OCI-LY7 (cell line): Measurements from ENCODE around the gene CYB561. TPM values are rescaled to one million over a fixed set of nuclear protein-coding genes. Genes with fewer than 3 reads are reported as not detected.

Experiments used
- BruUV-seq: library from RNA; stranded (reverse); fragments of 400-500 nt; replicated peaks from 2 replicates; lab custom pipeline; 2021; lab: Mats Ljungman, UMichigan
- CTCF ChIA-PET: fragments of 300-600 bp; sonication (Branson Sonifier 250); formaldehyde crosslinking; loops from one replicate; lab custom pipeline; 2022; ENCODE audit warnings: antibody characterized with exemption; ENCODE audit not compliant: unreplicated experiment; lab: Charles Lee
- POLR2A ChIA-PET: fragments of 300-600 bp; sonication (Branson Sonifier 250); formaldehyde crosslinking; loops from one replicate; lab custom pipeline; 2022; ENCODE audit warnings: antibody characterized with exemption; lab: Charles Lee
- DNase-seq: peaks from one replicate; pipeline ENCODE4 v3.0.0-alpha.2; 2015; ENCODE audit warnings: low spot score
- H2AFZ ChIP-seq: fragments of 200-600 bp; sonication (generic), shearing (Covaris generic); 2 replicates; pipeline ENCODE4 v1.6.1; 2014; ENCODE audit warnings: mild to moderate bottlenecking, antibody characterized with exemption, low read length, moderate library complexity
- H3K27ac ChIP-seq: fragments of 200-600 bp; sonication (generic); 2 replicates; pipeline ENCODE4 v1.5.1; 2014; ENCODE audit warnings: mixed run types, low read depth, mild to moderate bottlenecking, moderate library complexity, low read length, inconsistent platforms; ENCODE audit not compliant: poor library complexity, severe bottlenecking
- H3K36me3 ChIP-seq: fragments of 200-600 bp; sonication (generic); 2 replicates; pipeline ENCODE4 v1.6.1; 2014; ENCODE audit warnings: mild to moderate bottlenecking, antibody characterized with exemption, low read length, moderate library complexity, mixed read lengths; ENCODE audit not compliant: insufficient read depth
- H3K4me1 ChIP-seq: fragments of 200-600 bp; sonication (generic); 2 replicates; pipeline ENCODE4 v1.5.1; 2014; ENCODE audit warnings: mild to moderate bottlenecking, low read length; ENCODE audit not compliant: insufficient read depth, poor library complexity, severe bottlenecking
- H3K4me2 ChIP-seq: fragments of 200-600 bp; sonication (generic); 2 replicates; pipeline ENCODE4 v1.6.1; 2014; ENCODE audit warnings: mild to moderate bottlenecking, low read length
- H3K4me3 ChIP-seq: fragments of 200-600 bp; sonication (generic); 2 replicates; pipeline ENCODE4 v1.5.1; 2014; ENCODE audit warnings: mild to moderate bottlenecking, low read depth, low read length; ENCODE audit not compliant: poor library complexity, severe bottlenecking
- H3K79me2 ChIP-seq: fragments of 200-600 bp; sonication (generic); 2 replicates; pipeline ENCODE4 v1.6.1; 2016; ENCODE audit warnings: low read depth, mild to moderate bottlenecking, low read length, moderate library complexity, mixed read lengths; ENCODE audit not compliant: insufficient read depth
- H3K9me2 ChIP-seq: fragments of 200-600 bp; sonication (generic); 2 replicates; pipeline ENCODE4 v1.6.1; 2016; ENCODE audit warnings: mild to moderate bottlenecking, low read length, mixed read lengths; ENCODE audit not compliant: insufficient read depth
- H3K9me3 ChIP-seq: fragments of 200-600 bp; sonication (generic); 2 replicates; pipeline ENCODE4 v1.6.1; 2014; ENCODE audit warnings: mild to moderate bottlenecking, mixed run types, low read length, mixed read lengths
- H4K20me1 ChIP-seq: fragments of 200-600 bp; sonication (generic); 2 replicates; pipeline ENCODE4 v1.6.1; 2014; ENCODE audit warnings: mild to moderate bottlenecking, antibody characterized with exemption, low read length, moderate library complexity, mixed read lengths; ENCODE audit not compliant: insufficient read depth
- CTCF ChIP-seq: fragments of 200-600 bp; sonication (generic); conservative IDR thresholded peaks from 2 replicates; pipeline ENCODE4 v1.5.1; 2014; ENCODE audit warnings: mild to moderate bottlenecking, antibody characterized with exemption, low read length, moderate library complexity, mixed read lengths
- EZH2phosphoT487 ChIP-seq: fragments of 200-600 bp; sonication (generic); IDR thresholded peaks from 2 replicates; pipeline ENCODE4 v1.6.1; 2018; ENCODE audit warnings: low read depth, borderline replicate concordance, mild to moderate bottlenecking, mixed run types, antibody characterized with exemption, low read length, moderate library complexity, mixed read lengths
- intact Hi-C: fragments of 100-400 bp; cut with micrococcal nuclease; formaldehyde crosslinking; loops from one replicate; pipeline ENCODE4 v1.10.0; 2022; ENCODE audit not compliant: unreplicated experiment
- total RNA-seq, 2 experiments: library from RNA; depleted of rRNA in 1 of 2; stranded (reverse); fragments of >200 nt in 1 of 2; shearing (Covaris generic) in 1 of 2; gene quantifications; 2 replicates each; pipeline ENCODE4 v1.2.3, GENCODE V29; 2014 to 2022

Gene CYB561
- total RNA-seq, 2 experiments from 2014 or later: not detected

DNA sequence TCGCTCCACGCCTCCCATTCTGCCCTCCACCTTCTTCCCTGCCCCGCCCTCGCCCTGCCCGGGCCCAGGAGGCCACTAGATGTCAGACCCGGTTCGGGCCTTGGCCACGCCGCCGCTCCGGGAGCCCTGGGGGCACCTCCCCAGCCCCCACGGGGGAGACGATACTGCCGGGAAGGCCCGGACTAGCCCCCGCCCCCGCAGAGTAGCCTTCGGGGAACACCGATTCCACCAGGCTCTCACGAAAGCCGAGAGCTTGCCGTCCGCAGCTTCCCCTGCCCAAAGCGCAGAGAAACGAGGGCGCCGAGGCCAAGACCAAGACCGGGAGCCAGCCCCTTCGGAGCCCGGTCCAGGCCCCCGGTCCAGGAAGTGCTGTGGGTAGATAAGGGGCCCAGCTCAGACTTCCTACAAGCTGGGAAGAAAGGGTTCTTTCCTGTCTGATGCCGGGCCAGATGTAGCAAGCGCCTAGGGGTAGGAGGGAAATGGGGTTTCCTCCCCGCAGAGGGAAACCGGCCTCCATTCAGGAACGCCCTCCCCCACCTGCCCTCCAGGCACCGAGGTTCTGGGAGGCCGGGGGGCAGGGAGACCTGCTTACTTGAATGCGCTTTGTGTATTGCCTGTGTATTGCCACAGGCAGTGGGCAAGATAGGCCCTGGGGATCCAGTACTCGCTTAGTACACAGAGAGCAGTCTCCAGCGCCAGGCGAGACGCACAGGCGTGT is 806 bp upstream of the CYB561 start:
- POLR2A ChIA-PET: no interaction called here
- H2AFZ ChIP-seq: no peak overlapping the region

GRCh38 chr17:63445571-63445953 is 544 bp downstream of the CYB561 start:
- H3K79me2 ChIP-seq: no peaks in the 10 kb centered on the region
- H3K4me2 ChIP-seq: peak overlapping the region; percentile 29; the same call in 1 of the 2 replicates
- intact Hi-C loops: no loop called here
- H4K20me1 ChIP-seq: no peaks in the 10 kb centered on the region
- H3K4me3 ChIP-seq: no peak overlapping the region
- no peak overlapping the region for H3K27ac ChIP-seq
- H3K4me1 ChIP-seq: no peaks in the 10 kb centered on the region
- no TSS peak for BruUV-seq
- H3K9me3 ChIP-seq: no peaks in the 10 kb centered on the region
- no peak overlapping the region for H2AFZ ChIP-seq
- TF ChIP-seq CTCF: no peak
- no peak for TF ChIP-seq EZH2phosphoT487
- no peak for DNase-seq
- ChIA-PET POLR2A (interaction anchor here (0.6 kb wide), 1 partner anchor 39 kb away, joined by 3 read pairs; no protein-coding TSS in a partner anchor), CTCF (interaction anchor here (0.6 kb wide), 1 partner anchor 162 kb away, joined by 3 read pairs; no protein-coding TSS in a partner anchor)
- no peaks in the 10 kb centered on the region for H3K9me2 ChIP-seq
- no peaks in the 10 kb centered on the region for H3K36me3 ChIP-seq

More for the DNA sequence above, 806 bp upstream of the CYB561 start:
- Histone ChIP-seq H3K9me2 (no peaks in the 10 kb centered on the region), H4K20me1 (no peaks in the 10 kb centered on the region), H3K4me2 (peak overlapping the region; percentile 29; the same call in 1 of the 2 replicates), H3K79me2 (no peaks in the 10 kb centered on the region), H3K4me1 (no peaks in the 10 kb centered on the region), H3K27ac (no peak overlapping the region), H3K4me3 (no peak overlapping the region), H3K9me3 (no peaks in the 10 kb centered on the region), H3K36me3 (no peaks in the 10 kb centered on the region)
- no TSS peak for BruUV-seq
- TF ChIP-seq EZH2phosphoT487 (no peak), CTCF (no peak)
- no peak for DNase-seq
- CTCF ChIA-PET: no interaction called here
- intact Hi-C loops: no loop called here

DNA sequence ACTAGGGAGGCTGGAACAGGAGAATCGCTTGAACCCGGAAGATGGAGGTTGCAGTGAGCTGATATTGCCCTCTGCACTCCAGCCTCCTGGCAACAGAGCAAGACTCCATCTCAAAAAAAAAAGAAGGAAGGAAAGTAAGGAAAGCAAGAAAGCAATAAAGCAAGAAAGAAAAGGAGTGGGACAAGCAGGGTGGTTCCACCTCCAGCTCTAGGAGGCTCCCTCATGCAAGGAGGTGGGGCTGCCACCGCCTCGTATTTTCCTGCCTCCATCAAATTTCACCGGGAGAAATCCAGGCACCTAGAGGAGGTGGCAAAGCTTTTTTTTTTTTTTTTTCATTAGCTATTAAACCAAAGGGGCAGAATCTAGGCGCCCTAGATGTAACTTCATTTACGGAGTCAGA is 1.0 kb downstream of the CYB561 start:
- Histone ChIP-seq H2AFZ (no peak overlapping the region), H3K36me3 (no peaks in the 10 kb centered on the region), H3K79me2 (no peaks in the 10 kb centered on the region), H3K9me2 (no peaks in the 10 kb centered on the region), H3K9me3 (no peaks in the 10 kb centered on the region), H3K4me3 (no peak overlapping the region), H3K4me2 (no peak overlapping the region), H3K4me1 (no peaks in the 10 kb centered on the region), H3K27ac (no peak overlapping the region), H4K20me1 (no peaks in the 10 kb centered on the region)
- ChIA-PET POLR2A (interaction anchor here (0.6 to 0.7 kb wide), 3 partner anchors 38 to 562 kb away, joined by 3 read pairs; no protein-coding TSS in a partner anchor), CTCF (interaction anchor here (0.6 to 0.7 kb wide), 2 partner anchors 163 to 164 kb away, joined by 3 to 4 read pairs; no protein-coding TSS in a partner anchor)
- BruUV-seq: no TSS peak
- no peak for DNase-seq
- intact Hi-C loops: no loop called here
- TF ChIP-seq CTCF: no peak
- no peak for TF ChIP-seq EZH2phosphoT487
